Natural killer cell (primary cell): ENCODE results near the gene EXOC4. TPM values are rescaled to one million over a fixed set of nuclear protein-coding genes. Genes with fewer than 3 reads are reported as not detected.

Source experiments
- ATAC-seq, 3 donors: fragments of 150-1000 bp in 2 of 3; fragments of 200-7000 bp in 1 of 3; cut with Tn5 transposase; 1 replicate in 1 of 3; 2 replicates in 2 of 3; pipeline ENCODE4 v1.10.0; 2021; ENCODE audit warnings: mild to moderate bottlenecking in 2 of 3, moderate library complexity in 2 of 3
- DNase-seq, 2 donors: peaks; one replicate each; pipeline versions ENCODE4 v3.0.0 to v3.0.0-alpha.2; 2013 to 2021; ENCODE audit warnings: mixed read lengths in 1 of 2
- H3K27ac ChIP-seq: one replicate; pipeline ENCODE4 v1.5.1; 2013; ENCODE audit warnings: mild to moderate bottlenecking, low read length
- H3K27me3 ChIP-seq: one replicate; pipeline ENCODE4 v1.6.1; 2013; ENCODE audit warnings: low read length; ENCODE audit not compliant: control insufficient read depth, insufficient read depth
- H3K36me3 ChIP-seq: one replicate; pipeline ENCODE4 v1.6.1; 2013; ENCODE audit warnings: low read length; ENCODE audit not compliant: control insufficient read depth, insufficient read depth
- H3K4me1 ChIP-seq: one replicate; pipeline ENCODE4 v1.6.1; 2013; ENCODE audit warnings: low read length; ENCODE audit not compliant: control insufficient read depth, insufficient read depth
- H3K4me3 ChIP-seq: one replicate; pipeline ENCODE4 v1.5.1; 2013; ENCODE audit warnings: low read length
- H3K9me3 ChIP-seq: one replicate; pipeline ENCODE4 v1.6.1; 2013; ENCODE audit warnings: low read length; ENCODE audit not compliant: control insufficient read depth, insufficient read depth
- H3K27ac Mint-ChIP-seq, 2 donors: one replicate each; pipeline ENCODE4 v1.8.0; 2022; ENCODE audit warnings: mild to moderate bottlenecking in 2 of 2, mixed read lengths in 2 of 2, moderate library complexity in 1 of 2
- H3K27me3 Mint-ChIP-seq, 2 donors: one replicate each; pipeline ENCODE4 v1.8.0; 2022; ENCODE audit warnings: low read depth in 2 of 2, mixed read lengths in 2 of 2
- H3K36me3 Mint-ChIP-seq: one replicate; pipeline ENCODE4 v1.8.0; 2022; ENCODE audit warnings: mixed read lengths
- H3K4me1 Mint-ChIP-seq, 2 donors: one replicate each; pipeline ENCODE4 v1.8.0; 2022; ENCODE audit warnings: mixed read lengths in 2 of 2
- H3K4me3 Mint-ChIP-seq: one replicate; pipeline ENCODE4 v1.8.0; 2022; ENCODE audit warnings: mild to moderate bottlenecking, moderate library complexity, mixed read lengths
- H3K9me3 Mint-ChIP-seq, 2 donors: one replicate each; pipeline ENCODE4 v1.8.0; 2022; ENCODE audit warnings: mixed read lengths in 2 of 2
- WGBS: methylation state at CpG from one replicate; pipeline ENCODE4 v1.1.7; 2013; ENCODE audit warnings: missing lambda C conversion rate; ENCODE audit not compliant: insufficient coverage; 5-methylcytosine and 5-hydroxymethylcytosine counted together
- intact Hi-C: fragments of 100-400 bp; cut with micrococcal nuclease; formaldehyde crosslinking; loops from one replicate; pipeline ENCODE4 v1.14.2; 2022
- total RNA-seq, 4 donors: library from RNA; stranded (reverse); fragments of 120-200 nt in 1 of 4; gene quantifications; one replicate each; pipeline versions ENCODE4 v1.2.3 to v1.2.4, GENCODE V29; 2013 to 2022
- TF ChIP-seq, protein P1 (sequence below): fragments of 200-600 bp; IDR thresholded peaks from one replicate; pipeline ENCODE4 v1.8.0; 2022; ENCODE audit warnings: antibody characterized with exemption

The EXOC4 gene
- total RNA-seq, 3 donors from 2014 or later (not counting 1 experiment from before 2014, with no cell fraction given), result 105 to 148 (median 123) TPM

DNA sequence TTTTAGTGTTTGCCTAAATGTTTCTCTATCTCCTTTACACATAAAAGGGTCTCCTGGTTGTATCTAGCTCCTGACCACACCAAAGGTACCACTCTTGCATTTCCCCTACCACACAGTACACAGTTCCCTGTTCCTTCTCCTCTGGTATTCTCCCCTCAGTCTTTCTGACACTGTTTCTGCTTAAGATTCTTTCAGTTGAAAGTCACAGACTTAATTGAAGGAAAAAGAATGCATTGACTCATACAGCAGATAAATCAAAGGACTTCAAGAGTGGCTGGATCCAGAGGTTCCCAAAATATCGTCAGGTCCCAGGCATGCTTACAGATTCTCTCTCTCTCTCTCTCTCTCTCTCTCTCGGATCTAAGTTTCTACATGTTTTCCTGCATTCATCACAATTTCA lies 688.6 kb downstream of the EXOC4 start:
- no peak for ATAC-seq
- no peaks in the 10 kb centered on the region for H3K27me3 ChIP-seq
- H3K4me1 ChIP-seq, result no peaks in the 10 kb centered on the region
- Mint-ChIP-seq H3K36me3 (peaks cover 15% of the 10 kb centered on the region), H3K4me3 (no peak overlapping the region), H3K27me3 (no peaks in the 10 kb centered on the region), H3K4me1 (peaks cover 0 to 5% of the 10 kb centered on the region in 2 donors), H3K9me3 (no peaks in the 10 kb centered on the region), H3K27ac (no peak overlapping the region)
- H3K9me3 ChIP-seq, result no peaks in the 10 kb centered on the region
- TF ChIP-seq, protein P1, sequence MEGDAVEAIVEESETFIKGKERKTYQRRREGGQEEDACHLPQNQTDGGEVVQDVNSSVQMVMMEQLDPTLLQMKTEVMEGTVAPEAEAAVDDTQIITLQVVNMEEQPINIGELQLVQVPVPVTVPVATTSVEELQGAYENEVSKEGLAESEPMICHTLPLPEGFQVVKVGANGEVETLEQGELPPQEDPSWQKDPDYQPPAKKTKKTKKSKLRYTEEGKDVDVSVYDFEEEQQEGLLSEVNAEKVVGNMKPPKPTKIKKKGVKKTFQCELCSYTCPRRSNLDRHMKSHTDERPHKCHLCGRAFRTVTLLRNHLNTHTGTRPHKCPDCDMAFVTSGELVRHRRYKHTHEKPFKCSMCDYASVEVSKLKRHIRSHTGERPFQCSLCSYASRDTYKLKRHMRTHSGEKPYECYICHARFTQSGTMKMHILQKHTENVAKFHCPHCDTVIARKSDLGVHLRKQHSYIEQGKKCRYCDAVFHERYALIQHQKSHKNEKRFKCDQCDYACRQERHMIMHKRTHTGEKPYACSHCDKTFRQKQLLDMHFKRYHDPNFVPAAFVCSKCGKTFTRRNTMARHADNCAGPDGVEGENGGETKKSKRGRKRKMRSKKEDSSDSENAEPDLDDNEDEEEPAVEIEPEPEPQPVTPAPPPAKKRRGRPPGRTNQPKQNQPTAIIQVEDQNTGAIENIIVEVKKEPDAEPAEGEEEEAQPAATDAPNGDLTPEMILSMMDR, result no peak
- H3K36me3 ChIP-seq, result peaks cover 4% of the 10 kb centered on the region
- H3K4me3 ChIP-seq, result no peak overlapping the region
- WGBS, result 95% methylated on average over 2 of the region's 2 CpGs
- no peak overlapping the region for H3K27ac ChIP-seq
- DNase-seq, result no peak
- intact Hi-C loops, result no loop called here

DNA sequence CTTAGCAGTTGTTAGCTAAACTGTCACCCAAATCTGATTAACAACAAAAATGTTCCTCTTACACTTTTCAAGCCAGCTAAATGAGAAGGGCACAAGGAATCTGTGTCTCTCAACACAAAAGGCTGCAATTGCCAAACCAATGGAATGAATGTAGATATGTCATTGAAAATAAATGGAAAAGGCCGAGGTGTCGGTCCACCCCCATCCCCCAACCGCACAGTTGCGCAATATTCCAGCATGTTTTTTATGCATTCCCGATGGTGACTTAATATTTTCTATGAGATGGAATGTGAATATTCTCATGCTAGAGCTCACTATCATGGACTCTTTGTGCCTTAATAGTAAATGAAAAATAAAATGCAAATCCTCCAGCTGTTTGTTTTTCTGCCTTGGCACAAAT lies 692.6 kb downstream of the EXOC4 start:
- peaks cover 0 to 5% of the 10 kb centered on the region in 2 donors for H3K4me1 Mint-ChIP-seq
- H3K4me3 Mint-ChIP-seq, result no peak overlapping the region
- no peaks in the 10 kb centered on the region for H3K4me1 ChIP-seq
- no peak overlapping the region for H3K27ac Mint-ChIP-seq
- H3K27me3 Mint-ChIP-seq, result no peaks in the 10 kb centered on the region
- no peak overlapping the region for H3K4me3 ChIP-seq
- no peaks in the 10 kb centered on the region for H3K27me3 ChIP-seq
- ATAC-seq (no peak), DNase-seq (no peak)
- TF ChIP-seq, protein P1, result no peak
- peaks cover 7% of the 10 kb centered on the region for H3K36me3 Mint-ChIP-seq
- WGBS, result no CpG with 5 or more reads among the region's 5 CpGs
- intact Hi-C loops, result no loop called here
- no peak overlapping the region for H3K27ac ChIP-seq
- no peaks in the 10 kb centered on the region for H3K9me3 ChIP-seq
- no peaks in the 10 kb centered on the region for H3K36me3 ChIP-seq
- H3K9me3 Mint-ChIP-seq, result no peaks in the 10 kb centered on the region

DNA sequence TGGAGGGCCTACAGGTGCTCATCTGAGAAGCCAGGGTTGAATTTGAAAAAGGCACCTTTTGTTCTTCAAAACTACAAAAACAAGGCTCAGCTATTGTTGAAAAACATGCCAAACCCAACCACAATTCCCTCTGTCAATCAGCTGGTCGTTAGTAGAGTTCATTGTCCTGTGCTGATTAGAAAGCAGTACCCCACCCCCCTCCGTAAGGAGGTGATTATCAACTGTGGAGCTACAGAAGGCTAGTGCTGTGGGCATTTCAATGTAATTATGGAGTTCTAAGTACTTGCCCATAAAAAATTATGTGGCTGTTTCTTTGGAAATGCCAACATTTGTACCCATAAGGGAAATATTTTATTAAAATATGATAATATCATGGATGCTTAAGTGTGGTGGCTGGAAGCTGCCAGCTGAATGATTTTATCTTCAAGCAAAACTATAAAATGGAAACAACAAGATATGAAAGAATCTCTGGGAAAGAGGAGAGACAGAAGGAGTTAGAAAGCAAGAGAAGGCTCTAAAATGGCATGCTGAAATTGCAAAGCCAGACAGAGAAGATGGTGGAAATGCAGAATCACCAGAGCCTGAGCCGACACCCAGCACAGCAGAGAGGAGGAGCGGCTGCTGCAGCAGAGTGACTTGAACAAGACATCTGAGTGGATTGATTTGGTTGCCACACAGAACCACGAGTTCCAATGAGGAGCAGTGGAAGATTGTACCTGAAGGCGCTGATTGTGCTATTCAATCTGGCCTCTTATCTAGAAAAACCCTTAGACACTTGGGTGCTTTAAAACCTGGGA lies 694.8 kb downstream of the EXOC4 start:
- no peaks in the 10 kb centered on the region for H3K4me1 ChIP-seq
- ATAC-seq, result no peak
- Mint-ChIP-seq H3K4me3 (no peak overlapping the region), H3K27me3 (no peaks in the 10 kb centered on the region), H3K36me3 (peaks cover 7% of the 10 kb centered on the region), H3K4me1 (peaks cover 0 to 5% of the 10 kb centered on the region in 2 donors), H3K27ac (no peak overlapping the region), H3K9me3 (no peaks in the 10 kb centered on the region)
- no peaks in the 10 kb centered on the region for H3K27me3 ChIP-seq
- intact Hi-C loops, result no loop called here
- no peaks in the 10 kb centered on the region for H3K9me3 ChIP-seq
- no peak overlapping the region for H3K27ac ChIP-seq
- no peak overlapping the region for H3K4me3 ChIP-seq
- 94% methylated on average over 4 of the region's 6 CpGs for WGBS
- no peaks in the 10 kb centered on the region for H3K36me3 ChIP-seq
- TF ChIP-seq, protein P1, result no peak
- no peak for DNase-seq

- Histone ChIP-seq H3K27ac (no peak overlapping the region), H3K36me3 (no peaks in the 10 kb centered on the region), H3K27me3 (no peaks in the 10 kb centered on the region), H3K4me3 (no peak overlapping the region), H3K4me1 (no peaks in the 10 kb centered on the region), H3K9me3 (no peaks in the 10 kb centered on the region)
- Mint-ChIP-seq H3K4me1 (peaks cover 0 to 5% of the 10 kb centered on the region in 2 donors), H3K27me3 (no peaks in the 10 kb centered on the region), H3K4me3 (no peak overlapping the region), H3K27ac (no peak overlapping the region), H3K36me3 (peaks cover 7% of the 10 kb centered on the region), H3K9me3 (no peaks in the 10 kb centered on the region)
- 96% methylated on average over 6 of the region's 6 CpGs for WGBS
- intact Hi-C loops, result no loop called here
- TF ChIP-seq, protein P1, result no peak
- ATAC-seq, result no peak
- no peak for DNase-seq
These were observed 695.7 kb downstream of the EXOC4 start for GRCh38 chr7:133948588-133948987.
